Effector CD4-positive, alpha-beta T cell (primary cell): Measurements from ENCODE around the gene CEACAM18.
"Not testable (repeated sequence)": the region's sequence is repeated elsewhere in the genome, so short reads cannot be mapped to it uniquely, and the experiment has no call there.

Experiments used
- DNase-seq: peaks from one replicate; pipeline ENCODE4 v3.0.0-alpha.2; 2020

CEACAM18 gene

DNA sequence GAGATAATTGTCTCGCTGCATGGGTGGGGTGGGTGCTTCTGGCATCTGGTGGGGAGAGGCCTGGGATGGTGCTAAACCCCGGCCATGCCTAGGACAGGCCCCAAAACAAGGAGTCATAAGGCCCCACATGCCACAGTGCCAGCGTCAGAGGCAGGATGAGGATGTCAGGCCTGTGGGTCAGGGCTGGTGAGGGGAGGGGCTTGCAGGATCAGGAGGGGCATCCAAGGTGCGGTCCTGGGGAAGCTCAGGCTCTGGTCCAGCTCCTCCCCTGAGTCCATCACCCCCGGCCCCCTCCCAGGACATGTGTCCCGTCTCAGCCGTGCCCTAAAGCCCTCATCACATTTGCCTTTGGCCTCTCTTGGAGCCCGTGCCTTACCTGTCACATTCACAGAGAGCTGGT, 22.6 kb downstream of the CEACAM18 start:
- not testable (repeated sequence) for DNase-seq

GRCh38 chr19:51501594-51502263, 23.4 kb downstream of the CEACAM18 start, which contains the start of gene SIGLEC12:
SIGLEC12 (minus strand) TSS chr19:51501800; CDS start chr19:51501733, 67 bp downstream.
- DNase-seq = no peak

GRCh38 chr19:51503286-51503817, 25.0 kb downstream of the CEACAM18 start:
- DNase-seq = no peak

DNA sequence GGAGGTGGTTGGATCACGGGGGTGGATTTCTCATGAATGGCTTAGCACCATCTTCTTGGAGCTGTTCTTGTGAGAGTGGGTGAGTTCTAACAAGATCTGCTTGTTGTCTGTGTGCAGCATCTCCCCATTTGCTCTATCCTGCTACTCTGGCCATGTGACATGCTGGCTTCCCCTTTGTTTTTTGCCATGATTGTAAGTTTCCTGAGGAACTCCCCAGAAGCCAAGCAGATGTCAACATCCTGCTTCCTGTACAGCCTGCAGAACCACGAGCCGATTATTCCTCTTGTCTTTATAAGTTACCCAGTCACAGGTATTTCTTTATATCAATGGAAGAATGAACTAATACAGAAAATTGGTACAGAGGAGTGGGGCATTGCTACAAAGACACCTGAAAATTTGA, 25.6 kb downstream of the CEACAM18 start:
- DNase-seq = no peak

- no peak for DNase-seq
These were observed 27.6 kb downstream of the CEACAM18 start for GRCh38 chr19:51505904-51506303.

GRCh38 chr19:51507192-51507591, 28.9 kb downstream of the CEACAM18 start:
- no peak for DNase-seq

GRCh38 chr19:51507640-51508058, 29.3 kb downstream of the CEACAM18 start:
- DNase-seq = no peak

DNA sequence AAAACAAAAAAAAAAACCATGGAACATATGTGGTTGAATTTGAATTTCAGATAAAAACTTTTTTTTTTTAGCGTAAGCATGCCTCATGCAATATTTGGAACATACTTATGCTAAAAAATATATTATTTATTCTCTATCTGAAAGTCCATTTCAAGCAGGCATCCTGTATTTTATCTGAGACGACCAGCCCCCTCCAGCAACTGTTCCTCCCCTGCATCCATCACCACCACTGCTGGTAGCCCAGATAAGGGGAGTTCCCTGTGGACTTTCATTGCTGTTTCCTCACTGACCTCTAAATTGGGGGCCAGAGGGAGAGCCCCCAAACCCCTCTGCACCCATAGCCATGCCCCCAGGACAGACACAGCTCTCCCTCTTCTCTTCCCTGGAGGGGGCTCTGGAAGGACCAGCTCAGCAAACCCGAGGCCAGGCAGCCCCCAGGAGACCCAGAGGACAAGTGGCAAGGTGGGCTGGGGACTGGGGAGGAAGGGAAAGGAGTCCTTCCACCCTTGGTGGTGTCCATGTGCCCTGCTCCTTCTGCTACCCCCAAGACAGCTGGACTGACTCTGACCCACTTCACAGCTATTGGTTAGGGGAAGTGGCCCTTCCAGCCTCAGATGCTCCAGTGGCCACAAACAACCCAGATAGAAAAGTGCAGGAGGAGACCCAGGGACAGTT, 29.9 kb downstream of the CEACAM18 start:
- DNase-seq = no peak

DNA sequence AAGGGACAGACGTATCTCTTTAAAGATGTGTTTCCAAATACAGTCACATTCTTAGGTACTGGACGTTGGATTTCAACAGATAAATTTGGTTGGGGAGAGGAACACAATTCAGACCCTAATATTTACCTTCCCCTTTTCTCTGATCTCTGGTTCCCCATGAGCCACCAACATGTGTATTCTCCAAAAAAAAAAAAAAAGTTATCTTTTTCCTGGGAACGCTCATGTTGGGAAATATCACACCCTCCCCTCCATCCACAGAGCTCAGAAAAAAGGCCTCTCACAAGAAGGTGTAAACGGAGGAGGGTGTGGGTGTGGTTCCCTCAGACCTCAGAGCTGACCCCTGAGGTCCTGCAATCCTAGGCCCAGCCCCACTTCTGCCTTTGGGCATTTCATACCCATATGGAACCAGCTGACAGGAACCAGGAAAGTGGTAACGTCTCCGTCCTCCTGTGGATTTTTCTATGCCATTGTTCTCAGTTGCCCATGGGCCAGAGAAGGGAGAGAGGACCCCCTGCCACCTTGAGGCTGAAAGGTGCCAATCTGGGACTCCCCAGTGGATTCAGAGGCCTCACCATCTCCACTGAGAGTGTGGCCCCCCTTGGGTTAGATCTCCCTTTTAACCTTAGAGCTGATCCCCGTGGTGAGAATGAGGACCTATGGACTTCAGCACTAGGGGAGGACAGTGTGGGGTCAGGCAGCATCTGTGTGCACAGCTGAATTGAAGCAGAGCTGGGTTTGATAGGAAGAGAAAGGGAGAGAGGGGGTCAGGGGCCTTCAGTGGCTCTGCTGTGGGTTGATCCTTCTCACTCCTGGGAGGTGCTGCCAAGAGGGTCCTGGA, 31.7 kb downstream of the CEACAM18 start:
- DNase-seq = no peak

GRCh38 chr19:51511353-51511752, 33.0 kb downstream of the CEACAM18 start:
- no peak for DNase-seq

DNA sequence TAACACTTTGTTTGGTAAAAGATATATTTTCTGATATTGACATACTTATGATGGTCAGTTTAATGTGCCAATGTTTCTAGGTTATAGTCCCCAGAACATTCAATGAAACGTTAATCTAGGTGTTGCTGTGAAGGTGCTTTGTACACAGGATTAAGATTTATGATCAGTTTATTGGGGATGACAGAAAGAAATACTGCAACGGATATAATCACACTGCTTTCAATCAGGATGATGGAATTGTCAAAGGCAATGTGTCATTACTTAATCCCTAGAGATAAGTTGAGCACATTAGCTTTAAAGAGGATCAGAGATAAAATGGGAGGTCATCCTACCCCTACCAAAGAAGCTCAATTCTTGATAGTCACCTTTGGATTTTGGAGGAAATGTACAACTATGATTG, 35.6 kb downstream of the CEACAM18 start:
- no peak for DNase-seq

DNA sequence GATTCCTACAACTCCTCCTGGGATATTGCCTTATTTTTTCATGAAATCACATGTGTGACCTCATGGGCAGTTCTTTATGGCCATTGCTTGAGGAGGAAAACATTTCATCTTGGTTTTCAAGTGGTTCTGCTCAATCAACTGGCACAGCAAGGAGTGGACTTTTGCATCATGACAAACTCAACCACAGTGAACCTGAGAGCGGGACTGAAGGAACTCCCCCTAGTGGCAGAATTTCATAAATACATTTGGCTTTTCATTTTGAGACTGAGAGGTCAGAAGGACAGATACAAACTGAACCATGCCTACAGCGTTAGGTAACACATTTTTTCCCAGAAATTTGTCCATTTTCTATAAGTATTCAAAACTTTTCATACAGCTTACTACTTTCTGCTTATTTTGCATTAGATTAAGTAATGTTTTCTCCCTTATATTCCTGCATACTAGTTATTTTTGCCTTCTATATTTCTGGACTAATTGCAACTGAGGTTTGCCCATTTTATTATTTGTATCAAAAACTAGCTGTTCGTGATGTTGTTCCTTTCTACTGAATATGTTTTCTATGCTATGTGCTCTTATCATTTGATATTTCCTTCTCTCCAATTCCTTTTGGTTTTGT, 36.6 kb downstream of the CEACAM18 start:
- no peak for DNase-seq

DNA sequence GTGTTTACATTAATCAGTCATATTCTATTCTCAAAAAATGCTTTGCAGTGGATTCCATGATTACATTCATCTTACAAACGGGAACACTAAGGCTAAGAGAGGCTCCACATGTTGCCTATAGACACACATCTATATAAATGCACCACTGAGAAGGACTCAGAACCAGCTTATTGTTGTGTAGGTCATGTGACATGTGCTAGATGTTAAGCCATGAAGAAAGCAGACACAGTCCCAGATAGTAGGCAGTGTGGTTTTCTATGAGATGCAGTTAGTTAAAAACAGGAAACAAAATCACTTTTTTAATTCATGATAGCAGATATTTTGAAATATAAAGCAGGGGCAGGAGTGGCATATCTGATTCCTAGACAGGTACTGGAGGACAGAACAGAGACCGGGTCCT, 42.4 kb downstream of the CEACAM18 start:
- DNase-seq = no peak

DNA sequence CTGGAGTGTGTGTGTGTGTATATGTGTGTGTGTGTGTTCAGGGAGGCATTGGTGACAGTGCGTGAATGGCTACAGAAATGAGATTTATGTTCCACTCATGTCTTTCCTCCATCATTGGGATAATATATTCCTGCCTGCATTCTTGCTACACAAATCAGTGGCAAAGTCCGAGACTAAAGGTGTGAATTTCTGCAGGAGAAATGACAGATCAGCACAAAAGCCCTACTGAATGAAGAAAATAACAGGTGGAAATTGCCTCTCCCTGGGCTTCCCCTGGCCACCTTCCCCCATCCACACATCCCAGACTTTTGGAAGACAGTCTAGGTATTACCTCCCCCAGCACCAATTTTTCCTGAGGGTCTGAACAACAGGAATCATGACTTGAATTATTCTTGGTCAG, 43.0 kb downstream of the CEACAM18 start:
- DNase-seq = no peak

DNA sequence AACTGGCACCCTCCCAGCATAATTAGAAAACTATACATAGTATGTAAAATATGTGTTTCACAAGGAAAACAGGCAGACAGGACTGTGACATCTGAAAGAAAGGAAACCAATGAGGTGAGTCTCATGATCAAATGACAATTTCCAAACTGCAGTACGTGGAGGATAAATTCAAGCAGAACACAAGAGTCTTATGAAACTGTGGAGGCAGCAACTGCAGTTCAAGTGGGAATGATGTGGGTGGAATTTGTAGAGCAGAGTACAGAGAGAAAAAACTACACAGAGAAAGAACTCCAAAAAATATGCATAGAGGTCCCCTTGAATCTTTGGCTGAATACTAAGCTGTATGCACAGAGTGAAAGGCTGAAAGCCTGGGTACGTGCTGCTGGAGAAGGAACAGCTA, 43.4 kb downstream of the CEACAM18 start:
- DNase-seq = no peak

DNA sequence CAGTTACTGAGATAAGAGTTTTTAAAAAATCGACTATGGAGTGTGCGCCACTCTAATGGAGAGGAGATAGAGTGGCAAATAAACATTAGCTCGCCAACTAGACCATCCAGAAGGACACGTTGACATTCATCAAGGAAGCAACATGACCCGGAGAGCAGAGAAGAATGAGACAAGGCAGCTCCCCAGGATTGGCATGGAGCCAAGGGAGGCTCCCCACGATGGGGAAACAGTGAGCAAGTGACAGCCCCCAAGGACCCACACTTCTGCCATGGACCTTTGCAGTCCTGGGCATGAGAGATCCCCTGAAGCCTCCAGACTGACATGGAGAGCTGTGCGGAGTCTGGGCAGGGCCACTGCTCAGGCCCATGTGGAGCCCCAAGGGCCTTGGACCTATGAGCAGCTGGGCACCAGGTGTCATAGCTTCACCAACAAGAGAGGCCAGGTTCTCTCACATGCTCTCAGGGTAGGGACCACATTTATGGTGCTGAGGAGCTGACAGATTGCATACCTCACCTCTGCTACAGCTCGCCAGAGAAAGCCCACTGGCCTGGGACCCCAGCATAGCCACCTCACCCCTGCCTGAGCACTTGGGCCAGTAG, 46.4 kb downstream of the CEACAM18 start:
- DNase-seq = no peak

DNA sequence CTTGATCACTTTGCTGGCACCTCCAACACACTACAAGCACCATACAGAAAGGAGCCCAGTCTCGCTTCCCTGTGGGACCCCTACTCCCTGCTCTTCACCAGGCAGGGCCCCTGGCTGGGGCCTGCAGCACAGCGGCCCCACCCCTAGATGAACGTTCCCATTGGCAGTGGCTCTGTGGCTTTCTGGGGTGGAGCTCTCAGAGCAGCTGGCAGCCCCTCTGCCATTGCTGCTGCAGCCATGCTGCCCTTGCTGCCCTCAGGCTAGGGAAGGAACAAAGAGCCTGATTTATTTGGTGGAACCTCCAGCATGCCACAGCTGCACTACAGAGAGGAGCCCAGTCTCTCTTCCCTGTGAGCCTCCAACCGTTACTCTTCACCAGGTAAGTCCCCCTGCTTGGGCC, 47.3 kb downstream of the CEACAM18 start:
- no peak for DNase-seq

- DNase-seq = no peak
These were observed 51.0 kb downstream of the CEACAM18 start for GRCh38 chr19:51529301-51529700.

DNA sequence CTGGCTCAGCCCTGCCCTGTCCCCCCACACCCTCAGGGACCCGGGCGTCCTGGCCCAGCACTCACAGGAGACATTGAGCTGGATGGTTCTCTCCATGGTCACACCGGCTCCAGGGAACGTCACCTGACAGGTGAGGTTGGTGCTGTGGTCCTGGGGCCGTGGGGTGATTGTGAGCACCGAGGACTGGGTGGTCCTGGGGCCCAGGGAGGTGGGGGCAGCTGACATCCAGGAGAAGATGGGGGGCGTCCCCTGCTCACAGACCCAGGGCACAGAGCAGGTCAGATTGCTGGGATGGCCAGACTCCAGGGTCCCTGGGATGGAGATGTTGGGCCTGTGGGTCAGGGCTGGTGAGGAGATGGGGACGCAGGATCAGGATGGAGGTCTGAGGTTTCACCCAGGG, 52.3 kb downstream of the CEACAM18 start:
- no peak for DNase-seq

GRCh38 chr19:51531349-51532315, 53.3 kb downstream of the CEACAM18 start, which contains the start of gene SIGLEC6:
SIGLEC6 (minus strand) TSS chr19:51531670; CDS start chr19:51531648, 22 bp downstream.
- no peak for DNase-seq

DNA sequence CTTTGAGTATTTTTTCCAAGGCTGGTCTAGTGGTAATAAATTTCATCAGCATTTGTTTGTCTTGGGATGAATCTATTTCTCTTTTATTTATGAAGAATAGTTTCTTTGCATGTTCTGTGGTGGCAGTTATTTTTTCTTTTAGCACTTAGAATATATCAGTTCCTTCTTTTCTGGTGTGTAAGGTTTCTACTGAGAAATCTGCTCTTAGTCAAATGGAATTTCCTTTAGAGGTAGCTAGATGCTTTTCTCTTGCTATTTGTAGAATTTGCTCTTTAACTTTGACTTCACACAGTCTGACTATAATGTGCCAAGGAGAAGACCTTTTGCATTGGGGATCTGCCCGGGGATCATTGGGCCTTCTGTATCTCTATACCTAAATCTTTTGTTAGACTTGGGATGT, 57.2 kb downstream of the CEACAM18 start:
- no peak for DNase-seq
